Activated T-helper 2 cell treated with anti-CD3 and anti-CD28 coated beads, Interferon-gamma antibody, Interleukin-2, Interleukin-4, amounts not matched to agents 10 μg/mL and 5 μg/mL and 100 μg/mL, durations not matched to agents 14 hours and 24 hours and 36 hours (primary cell): ENCODE results near the gene USP48. TPM values are rescaled to one million over a fixed set of nuclear protein-coding genes. Genes with fewer than 3 reads are reported as not detected.

Experiments used
- DNase-seq: peaks from one replicate; pipeline ENCODE4 v3.0.0; 2021; ENCODE audit warnings: low spot score
- H3K27ac Mint-ChIP-seq: one replicate; pipeline ENCODE4 v1.8.0; 2021; ENCODE audit warnings: mixed read lengths
- H3K27me3 Mint-ChIP-seq: one replicate; pipeline ENCODE4 v1.8.0; 2021; ENCODE audit warnings: low read depth, mixed read lengths
- H3K36me3 Mint-ChIP-seq: one replicate; pipeline ENCODE4 v1.8.0; 2021; ENCODE audit warnings: low read depth, mixed read lengths
- H3K4me1 Mint-ChIP-seq: one replicate; pipeline ENCODE4 v1.8.0; 2021; ENCODE audit warnings: low read depth, mixed read lengths
- H3K4me3 Mint-ChIP-seq: one replicate; pipeline ENCODE4 v1.8.0; 2021; ENCODE audit warnings: low read depth, mild to moderate bottlenecking, moderate library complexity, mixed read lengths
- H3K9me3 Mint-ChIP-seq: one replicate; pipeline ENCODE4 v1.8.0; 2021; ENCODE audit warnings: mixed read lengths
- intact Hi-C: fragments of 100-400 bp; cut with micrococcal nuclease; formaldehyde crosslinking; loops from one replicate; pipeline ENCODE4 v1.15.1; 2023
- total RNA-seq: library from RNA; stranded (reverse); gene quantifications from 2 replicates; pipeline ENCODE4 v1.2.3, GENCODE V29; 2022

The USP48 gene
- total RNA-seq, 1 donor from 2014 or later: 101 TPM

GRCh38 chr1:21670956-21671902 is 111.7 kb downstream of the USP48 start:
- no peak overlapping the region for H3K4me3 Mint-ChIP-seq
- no peak for DNase-seq
- H3K9me3 Mint-ChIP-seq: no peaks in the 10 kb centered on the region
- no peaks in the 10 kb centered on the region for H3K36me3 Mint-ChIP-seq
- peaks cover 8% of the 10 kb centered on the region for H3K4me1 Mint-ChIP-seq
- H3K27ac Mint-ChIP-seq: no peak overlapping the region
- peaks cover 15% of the 10 kb centered on the region for H3K27me3 Mint-ChIP-seq
- intact Hi-C loops: no loop called here

GRCh38 chr1:21670059-21670881 is 112.7 kb downstream of the USP48 start:
- Mint-ChIP-seq H3K4me3 (peak overlapping the region; percentile 61), H3K4me1 (peaks cover 8% of the 10 kb centered on the region), H3K9me3 (no peaks in the 10 kb centered on the region), H3K27me3 (peaks cover 15% of the 10 kb centered on the region), H3K27ac (no peak overlapping the region), H3K36me3 (no peaks in the 10 kb centered on the region)
- DNase-seq: no peak
- intact Hi-C loops: no loop called here

- Mint-ChIP-seq H3K27ac (no peak within 1 kb of the TSS), H3K9me3 (no peaks in the 10 kb centered on the region), H3K4me3 (peak within 1 kb of the TSS; percentile 61), H3K27me3 (peaks cover 15% of the 10 kb centered on the region), H3K36me3 (no peaks in the 10 kb centered on the region), H3K4me1 (peaks cover 9% of the 10 kb centered on the region)
- peak; percentile 28 for DNase-seq
- intact Hi-C loops: no loop called here
Measured at GRCh38 chr1:21669258-21670058, 113.5 kb downstream of the USP48 start, which contains the start of gene RAP1GAP. Gene RAP1GAP (minus strand): TSS chr1:21669357. CDS start chr1:21620032, 49,325 bp downstream.

- Mint-ChIP-seq H3K36me3 (no peaks in the 10 kb centered on the region), H3K4me3 (no peak overlapping the region), H3K27ac (no peak overlapping the region), H3K27me3 (peaks cover 20% of the 10 kb centered on the region), H3K9me3 (no peaks in the 10 kb centered on the region), H3K4me1 (peaks cover 11% of the 10 kb centered on the region)
- intact Hi-C loops: no loop called here
- no peak for DNase-seq
Measured at GRCh38 chr1:21668951-21669257, 114.0 kb downstream of the USP48 start.

GRCh38 chr1:21668232-21668950 is 114.6 kb downstream of the USP48 start:
- Mint-ChIP-seq H3K4me3 (no peak overlapping the region), H3K4me1 (peaks cover 11% of the 10 kb centered on the region), H3K27me3 (peaks cover 24% of the 10 kb centered on the region), H3K9me3 (no peaks in the 10 kb centered on the region), H3K36me3 (no peaks in the 10 kb centered on the region), H3K27ac (no peak overlapping the region)
- intact Hi-C loops: no loop called here
- DNase-seq: no peak

GRCh38 chr1:21667348-21668231 is 115.4 kb downstream of the USP48 start:
- Mint-ChIP-seq H3K27me3 (peaks cover 24% of the 10 kb centered on the region), H3K27ac (no peak overlapping the region), H3K4me1 (peaks cover 7% of the 10 kb centered on the region)

GRCh38 chr1:21666576-21667320 is 116.2 kb downstream of the USP48 start:
- Mint-ChIP-seq H3K4me1 (peaks cover 7% of the 10 kb centered on the region), H3K27ac (no peak overlapping the region), H3K4me3 (no peak overlapping the region), H3K27me3 (peaks cover 25% of the 10 kb centered on the region), H3K9me3 (no peaks in the 10 kb centered on the region), H3K36me3 (no peaks in the 10 kb centered on the region)
- intact Hi-C loops: no loop called here
- no peak for DNase-seq

More at GRCh38 chr1:21667348-21668231, 115.4 kb downstream of the USP48 start:
- H3K9me3 Mint-ChIP-seq: no peaks in the 10 kb centered on the region
- intact Hi-C loops: no loop called here
- H3K36me3 Mint-ChIP-seq: no peaks in the 10 kb centered on the region
- DNase-seq: no peak
- no peak overlapping the region for H3K4me3 Mint-ChIP-seq

GRCh38 chr1:21665711-21666575 is 117.0 kb downstream of the USP48 start:
- H3K27ac Mint-ChIP-seq: no peak overlapping the region
- peaks cover 29% of the 10 kb centered on the region for H3K27me3 Mint-ChIP-seq
- H3K4me3 Mint-ChIP-seq: no peak overlapping the region
- H3K4me1 Mint-ChIP-seq: peaks cover 7% of the 10 kb centered on the region
- no peak for DNase-seq
- intact Hi-C loops: no loop called here
- no peaks in the 10 kb centered on the region for H3K36me3 Mint-ChIP-seq
- no peaks in the 10 kb centered on the region for H3K9me3 Mint-ChIP-seq

- Mint-ChIP-seq H3K4me1 (peaks cover 3% of the 10 kb centered on the region), H3K9me3 (no peaks in the 10 kb centered on the region), H3K27me3 (peaks cover 29% of the 10 kb centered on the region), H3K36me3 (no peaks in the 10 kb centered on the region), H3K27ac (no peak overlapping the region), H3K4me3 (no peak overlapping the region)
- intact Hi-C loops: no loop called here
- no peak for DNase-seq
Measured at GRCh38 chr1:21664806-21665588, 118.0 kb downstream of the USP48 start.
